Stimulated activated CD8-positive, alpha-beta memory T cell treated with anti-CD3 and anti-CD28 coated beads, Interleukin-12 subunit alpha, Interleukin-12 subunit beta, amount 100 ng/mL, for 1 hour (primary cell): ENCODE data around the gene ZNF184.
"Not testable (repeated sequence)": the region's sequence is repeated elsewhere in the genome, so short reads cannot be mapped to it uniquely, and the experiment has no call there.

Source experiments
- DNase-seq: peaks from one replicate; pipeline ENCODE4 v3.0.0-alpha.2; 2020; ENCODE audit warnings: low read depth

ZNF184 gene

GRCh38 chr6:27424851-27425250 lies 48.1 kb downstream of the ZNF184 start:
- DNase-seq = not testable (repeated sequence)

DNA sequence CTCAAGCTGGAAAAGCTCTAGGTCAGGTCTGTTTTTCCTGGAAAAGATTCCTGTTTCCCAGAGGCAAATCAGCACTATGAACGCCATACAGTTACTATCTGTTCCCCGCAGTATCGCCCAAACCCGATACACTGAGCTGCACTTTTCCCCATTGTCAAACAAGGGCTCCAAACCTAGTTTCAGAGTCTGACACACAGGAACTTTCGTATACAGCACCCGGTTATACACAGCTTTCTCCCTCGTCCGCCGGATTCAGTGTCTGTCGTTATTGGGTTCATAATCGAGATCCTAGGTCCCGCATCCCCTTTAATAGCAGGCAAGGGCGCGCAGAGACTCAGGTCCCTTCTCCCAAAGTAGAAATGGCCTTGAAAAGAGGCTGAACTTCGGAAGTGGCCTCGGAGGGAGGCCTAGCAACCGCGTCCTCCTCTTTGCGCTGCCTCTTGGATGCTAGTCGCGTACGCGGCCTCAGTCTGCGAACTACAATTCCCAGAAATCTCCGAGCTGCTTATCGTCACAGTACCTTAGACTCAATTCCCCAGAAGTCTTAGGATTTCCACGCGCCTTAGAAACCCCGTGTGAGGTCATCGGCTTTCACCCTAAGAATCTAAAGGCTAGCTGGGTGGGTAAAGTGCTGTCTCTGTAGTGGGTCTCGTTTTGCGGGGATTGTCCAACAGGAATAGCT lies 50.1 kb downstream of the ZNF184 start:
- DNase-seq = no peak

DNA sequence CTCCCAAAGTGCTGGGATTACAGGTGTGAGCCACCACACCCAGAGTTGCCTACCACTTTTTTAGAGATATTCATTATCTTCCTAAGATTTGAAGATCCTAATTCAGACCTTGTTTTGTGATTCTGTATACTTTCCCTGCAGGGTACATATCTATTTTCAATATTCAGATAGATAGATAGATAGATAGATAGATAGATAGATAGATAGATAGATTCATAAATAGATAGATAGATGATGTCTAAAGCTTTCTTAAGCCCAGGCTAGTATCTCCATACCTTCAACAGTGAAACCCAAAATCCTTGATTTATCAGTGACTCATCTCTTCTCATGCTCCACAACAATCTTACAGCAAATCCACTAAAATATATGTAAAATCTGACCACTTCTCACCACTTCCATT lies 53.5 kb downstream of the ZNF184 start:
- no peak for DNase-seq

DNA sequence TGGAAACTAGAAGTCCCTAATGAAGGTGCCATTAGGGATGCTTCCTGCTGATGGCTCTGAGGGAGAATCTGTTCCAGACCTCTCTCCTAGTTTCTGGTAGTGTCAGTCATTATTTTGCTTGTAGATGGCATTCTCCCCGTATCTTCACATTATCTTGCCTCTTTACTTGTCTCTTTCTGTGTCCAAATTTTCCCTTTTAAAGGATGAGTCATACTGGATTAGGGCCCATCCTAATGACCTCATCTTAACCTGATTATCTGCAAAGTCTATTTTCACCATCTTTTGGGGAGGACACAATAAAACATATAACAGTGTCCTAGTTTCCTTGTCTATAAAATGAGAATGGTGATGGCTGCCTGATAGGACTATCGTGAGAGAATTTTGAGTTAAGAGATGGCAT lies 57.0 kb downstream of the ZNF184 start:
- no peak for DNase-seq

GRCh38 chr6:27414996-27415395 lies 57.9 kb downstream of the ZNF184 start:
- no peak for DNase-seq

DNA sequence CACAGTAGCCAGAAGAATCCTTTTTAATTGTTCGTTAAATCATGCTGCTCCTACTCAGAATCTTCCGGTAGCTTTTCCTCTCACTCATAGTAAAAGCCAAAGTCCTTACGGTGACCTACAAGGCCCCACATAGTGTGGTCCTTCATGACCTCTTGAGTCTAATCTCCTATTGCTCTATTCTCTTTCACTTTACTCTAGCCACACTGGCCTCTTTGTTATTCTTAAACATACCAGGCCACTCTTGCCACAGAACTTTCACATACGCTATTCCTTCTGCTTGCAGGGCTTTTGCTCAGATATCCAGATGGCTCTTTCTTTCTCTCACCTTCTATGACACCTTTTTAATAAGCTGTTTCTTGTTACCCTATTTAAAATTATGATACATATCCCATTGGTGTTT lies 58.6 kb downstream of the ZNF184 start:
- no peak for DNase-seq

GRCh38 chr6:27407153-27407814 lies 65.6 kb downstream of the ZNF184 start:
- DNase-seq = no peak

DNA sequence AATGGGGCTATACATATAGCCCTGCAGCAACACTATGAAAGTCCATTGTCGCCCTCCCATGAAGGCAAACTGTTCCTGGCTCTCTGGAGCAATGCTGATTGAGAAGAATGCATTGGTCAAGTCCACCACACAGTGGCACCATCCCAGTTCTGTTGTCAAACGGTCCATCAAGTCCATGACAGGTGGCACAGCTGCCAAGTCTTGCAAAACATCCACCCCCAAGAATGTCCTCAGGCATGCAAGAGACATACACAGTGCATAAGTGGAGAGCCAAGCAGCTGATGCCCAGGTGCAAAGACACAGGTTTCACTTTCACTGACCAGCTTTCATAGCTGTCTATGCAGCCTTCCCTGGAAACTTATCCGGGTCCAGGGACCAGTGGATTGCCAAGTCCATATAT lies 66.8 kb downstream of the ZNF184 start:
- no peak for DNase-seq

- no peak for DNase-seq
Measured at GRCh38 chr6:27400877-27401642, 71.8 kb downstream of the ZNF184 start.
